Upper lobe of right lung (tissue), 1 donor: ENCODE measurements around the gene PPP1R18. TPM values are rescaled to one million over a fixed set of nuclear protein-coding genes. Genes with fewer than 3 reads are reported as not detected.
A peak's percentile ranks its signal among the peaks of the same experiment; 100 is the strongest.

ENCODE experiments used
- ATAC-seq: fragments of 200-7000 bp; cut with Tn5 transposase; one replicate; pipeline ENCODE4 v1.9.1; 2020; ENCODE audit warnings: mild to moderate bottlenecking, moderate library complexity
- DNase-seq: peaks from one replicate; pipeline ENCODE4 v3.0.0-alpha.2; 2020
- H3K27ac ChIP-seq: fragments of 200-600 bp; one replicate; pipeline ENCODE4 v1.8.0; 2022
- H3K27me3 ChIP-seq: fragments of 200-600 bp; one replicate; pipeline ENCODE4 v1.8.0; 2022; ENCODE audit warnings: mild to moderate bottlenecking
- H3K36me3 ChIP-seq: fragments of 200-600 bp; one replicate; pipeline ENCODE4 v1.8.0; 2022
- H3K4me1 ChIP-seq: fragments of 200-600 bp; one replicate; pipeline ENCODE4 v1.8.0; 2022
- H3K4me3 ChIP-seq: fragments of 200-600 bp; one replicate; pipeline ENCODE4 v1.8.0; 2022; ENCODE audit warnings: mild to moderate bottlenecking
- H3K9me3 ChIP-seq: fragments of 200-600 bp; one replicate; pipeline ENCODE4 v1.8.0; 2022
- intact Hi-C: fragments of 100-400 bp; cut with DNase I; formaldehyde crosslinking; loops from one replicate; pipeline ENCODE4 v1.11.0; 2022
- total RNA-seq: library from RNA; stranded (reverse); fragmentation: NEBNext Ultra II Directional; extraction: Animal tissue kit (Norgen Biotek cat#: 25700); gene quantifications from one replicate; pipeline ENCODE4 v1.2.1, GENCODE V29; 2021
- TF ChIP-seq, protein P1 (sequence below): fragments of 200-600 bp; IDR thresholded peaks from one replicate; pipeline ENCODE4 v1.8.0; 2022; ENCODE audit warnings: antibody characterized with exemption
- donor health status: DM: no; HTN: yes; CAD: no; lungs with severe emphysema.

The PPP1R18 gene
- total RNA-seq, 1 donor from 2014 or later = 72.8 TPM

DNA sequence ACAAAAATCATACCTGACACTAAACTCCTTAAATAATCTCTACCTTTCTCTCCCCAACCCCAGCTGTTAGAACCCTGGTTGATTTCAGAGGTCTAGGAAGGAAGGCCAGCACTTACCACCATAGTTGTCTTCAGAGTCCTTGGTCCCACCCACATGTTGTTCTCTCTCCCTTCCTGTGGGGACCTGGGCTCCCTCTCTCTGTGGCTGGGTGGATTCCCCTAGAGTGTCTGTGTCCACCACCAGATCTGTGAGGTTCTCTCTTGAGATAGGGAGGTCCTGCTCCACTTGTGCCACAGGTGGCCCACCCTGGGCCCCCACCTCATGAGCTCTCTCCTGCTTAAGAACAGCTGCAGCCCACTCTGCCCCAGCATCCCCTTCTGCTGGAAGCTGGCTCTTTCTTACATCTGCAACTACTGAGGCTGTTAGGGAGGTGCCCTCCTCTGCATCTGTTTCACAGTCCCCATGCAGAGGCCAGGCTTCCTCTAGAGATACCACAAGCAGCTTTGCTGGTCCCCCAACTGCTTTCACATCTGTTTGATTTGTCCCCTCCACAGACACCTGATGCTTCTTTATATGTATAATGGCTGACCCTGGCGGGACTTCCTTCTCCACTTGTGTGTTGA lies 25.4 kb upstream of the PPP1R18 start:
- no peak overlapping the region for H3K27ac ChIP-seq
- no peaks in the 10 kb centered on the region for H3K27me3 ChIP-seq
- DNase-seq = no peak
- intact Hi-C loops = no loop called here
- H3K9me3 ChIP-seq = no peaks in the 10 kb centered on the region
- TF ChIP-seq, protein P1, sequence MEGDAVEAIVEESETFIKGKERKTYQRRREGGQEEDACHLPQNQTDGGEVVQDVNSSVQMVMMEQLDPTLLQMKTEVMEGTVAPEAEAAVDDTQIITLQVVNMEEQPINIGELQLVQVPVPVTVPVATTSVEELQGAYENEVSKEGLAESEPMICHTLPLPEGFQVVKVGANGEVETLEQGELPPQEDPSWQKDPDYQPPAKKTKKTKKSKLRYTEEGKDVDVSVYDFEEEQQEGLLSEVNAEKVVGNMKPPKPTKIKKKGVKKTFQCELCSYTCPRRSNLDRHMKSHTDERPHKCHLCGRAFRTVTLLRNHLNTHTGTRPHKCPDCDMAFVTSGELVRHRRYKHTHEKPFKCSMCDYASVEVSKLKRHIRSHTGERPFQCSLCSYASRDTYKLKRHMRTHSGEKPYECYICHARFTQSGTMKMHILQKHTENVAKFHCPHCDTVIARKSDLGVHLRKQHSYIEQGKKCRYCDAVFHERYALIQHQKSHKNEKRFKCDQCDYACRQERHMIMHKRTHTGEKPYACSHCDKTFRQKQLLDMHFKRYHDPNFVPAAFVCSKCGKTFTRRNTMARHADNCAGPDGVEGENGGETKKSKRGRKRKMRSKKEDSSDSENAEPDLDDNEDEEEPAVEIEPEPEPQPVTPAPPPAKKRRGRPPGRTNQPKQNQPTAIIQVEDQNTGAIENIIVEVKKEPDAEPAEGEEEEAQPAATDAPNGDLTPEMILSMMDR = no peak
- no peak overlapping the region for H3K4me3 ChIP-seq
- peaks cover 10% of the 10 kb centered on the region for H3K4me1 ChIP-seq
- ATAC-seq = no peak
- H3K36me3 ChIP-seq = peaks cover 74% of the 10 kb centered on the region

DNA sequence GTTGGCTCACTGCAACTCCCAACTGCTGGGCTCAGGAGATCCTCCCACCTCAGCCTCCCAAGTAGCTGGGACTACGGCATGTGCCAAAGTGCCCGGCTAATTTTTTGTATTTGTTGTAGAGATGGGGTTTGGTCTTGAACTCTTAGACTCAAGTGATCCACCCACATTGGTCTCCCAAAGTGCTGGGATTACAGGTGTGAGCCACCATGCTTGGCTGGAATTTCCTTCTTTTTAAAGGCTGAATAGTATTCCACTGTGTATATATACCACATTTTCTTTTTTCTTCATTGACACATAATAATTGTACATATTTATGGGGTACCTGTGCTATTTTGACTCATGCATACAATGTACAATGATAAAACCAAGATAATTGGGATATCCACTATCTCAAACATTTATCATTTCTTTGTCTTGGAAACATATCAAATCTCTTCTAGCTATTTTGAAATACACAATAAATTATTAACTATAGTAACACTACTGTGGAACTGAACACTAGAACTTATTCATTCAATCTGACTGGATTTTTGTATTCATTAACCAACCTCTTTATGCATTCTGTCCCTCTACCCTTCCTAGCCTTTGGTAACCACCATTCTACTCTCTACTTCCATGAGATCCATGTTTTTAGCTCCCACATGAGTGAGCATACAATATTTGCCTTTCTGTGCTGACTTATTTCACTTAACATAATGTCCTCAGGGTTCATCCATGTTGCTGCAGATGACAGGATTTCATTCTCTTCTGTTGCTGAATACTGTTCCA lies 22.8 kb upstream of the PPP1R18 start:
- H3K4me3 ChIP-seq = no peak overlapping the region
- ATAC-seq = no peak
- no peak for DNase-seq
- TF ChIP-seq, protein P1 = no peak
- H3K4me1 ChIP-seq = no peaks in the 10 kb centered on the region
- H3K27ac ChIP-seq = no peak overlapping the region
- intact Hi-C loops = no loop called here
- no peaks in the 10 kb centered on the region for H3K27me3 ChIP-seq
- no peaks in the 10 kb centered on the region for H3K9me3 ChIP-seq
- H3K36me3 ChIP-seq = peaks cover 80% of the 10 kb centered on the region

DNA sequence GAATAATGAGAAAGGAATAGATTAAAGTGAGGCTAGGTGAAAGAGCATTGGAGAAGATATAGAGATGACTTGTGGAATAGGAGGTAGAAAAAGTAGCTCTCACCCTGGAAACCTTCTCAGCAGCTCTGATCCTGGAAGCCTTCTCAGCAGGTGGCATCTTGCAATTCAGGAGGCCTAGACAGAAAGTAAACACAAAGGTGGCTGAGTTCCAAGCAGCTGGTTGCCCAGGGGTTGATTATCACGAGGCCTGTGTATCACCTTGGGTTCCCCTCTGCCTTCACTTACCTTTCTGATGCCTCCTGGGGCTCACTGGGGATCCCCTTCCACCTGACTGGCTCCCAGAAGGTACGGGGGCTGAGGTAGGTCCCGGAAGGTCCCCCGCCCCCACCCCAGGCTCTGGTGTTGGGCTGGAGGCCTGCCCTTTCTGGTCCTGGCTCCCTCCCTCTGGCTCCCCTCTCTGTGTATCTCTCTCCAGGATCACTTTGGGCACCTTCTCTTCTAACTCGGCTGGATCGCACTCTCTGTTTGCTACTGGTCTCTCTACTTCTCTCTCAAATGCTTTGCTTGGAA lies 20.9 kb upstream of the PPP1R18 start:
- intact Hi-C loops = no loop called here
- DNase-seq = no peak
- H3K4me3 ChIP-seq = no peak overlapping the region

DNA sequence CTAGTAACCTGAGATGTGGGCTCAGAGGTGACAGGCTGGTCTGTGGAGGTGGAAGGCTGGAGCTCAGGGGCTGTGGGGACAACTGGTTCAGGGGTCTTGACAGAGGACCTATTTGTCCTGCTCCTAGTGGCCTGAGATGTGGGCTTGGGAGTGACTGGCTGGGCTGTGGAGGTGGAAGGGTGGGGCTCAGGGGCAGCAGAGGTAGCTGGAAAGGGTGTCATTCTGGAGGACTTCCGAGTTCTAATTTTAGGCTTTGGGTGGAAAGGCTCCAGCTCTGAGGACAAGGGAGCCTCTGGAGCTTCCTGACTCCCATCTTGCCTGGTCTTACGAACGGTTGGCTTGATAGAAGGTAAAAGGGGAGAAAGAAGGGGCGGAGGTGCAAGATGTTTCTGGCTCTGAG lies 19.2 kb upstream of the PPP1R18 start:
- Histone ChIP-seq H3K27ac (no peak overlapping the region), H3K27me3 (no peaks in the 10 kb centered on the region), H3K36me3 (peaks cover 61% of the 10 kb centered on the region), H3K4me3 (no peak overlapping the region), H3K9me3 (no peaks in the 10 kb centered on the region), H3K4me1 (no peaks in the 10 kb centered on the region)
- no peak for ATAC-seq
- TF ChIP-seq, protein P1 = no peak
- DNase-seq = no peak
- intact Hi-C loops = no loop called here

More for the DNA sequence above, 20.9 kb upstream of the PPP1R18 start:
- Histone ChIP-seq H3K27ac (no peak overlapping the region), H3K36me3 (peaks cover 70% of the 10 kb centered on the region), H3K4me1 (no peaks in the 10 kb centered on the region), H3K27me3 (no peaks in the 10 kb centered on the region), H3K9me3 (no peaks in the 10 kb centered on the region)
- no peak for ATAC-seq
- TF ChIP-seq, protein P1 = no peak

DNA sequence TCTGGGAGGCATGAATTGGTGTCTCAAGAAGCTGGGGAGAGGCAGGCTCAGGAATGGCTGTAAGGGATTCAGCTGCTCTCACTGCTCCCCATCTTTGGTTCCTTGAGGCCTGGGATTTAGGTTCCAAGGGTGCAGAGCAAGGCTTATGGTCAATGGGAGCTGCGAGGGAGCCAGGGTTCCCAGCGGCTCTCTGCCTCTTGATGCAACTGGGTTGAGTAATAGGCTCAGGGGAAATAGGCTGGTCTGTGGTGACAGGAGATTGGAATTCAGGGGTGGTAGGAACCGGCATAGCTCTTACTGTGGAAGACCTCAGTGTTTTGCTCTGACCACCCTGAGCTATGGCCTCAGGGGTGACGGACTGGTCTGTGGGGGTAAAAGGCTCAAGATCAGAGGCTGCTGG lies 17.4 kb upstream of the PPP1R18 start:
- TF ChIP-seq, protein P1 = no peak
- peaks cover 44% of the 10 kb centered on the region for H3K36me3 ChIP-seq
- ATAC-seq (peak; percentile 58), DNase-seq (peak; percentile 44)
- H3K9me3 ChIP-seq = no peaks in the 10 kb centered on the region
- no peak overlapping the region for H3K4me3 ChIP-seq
- H3K27me3 ChIP-seq = no peaks in the 10 kb centered on the region
- intact Hi-C loops = no loop called here
- no peak overlapping the region for H3K27ac ChIP-seq
- no peaks in the 10 kb centered on the region for H3K4me1 ChIP-seq
